Fibroblast of villous mesenchyme (primary cell): ENCODE results near the gene GPR62. TPM values are rescaled to one million over a fixed set of nuclear protein-coding genes. Genes with fewer than 3 reads are reported as not detected.

Experiments
- DNase-seq: peaks from one replicate; pipeline ENCODE4 v3.0.0-alpha.2; 2010; ENCODE audit warnings: low read depth
- H3K4me3 ChIP-seq: 2 replicates; pipeline ENCODE4 v1.5.1; 2011; ENCODE audit warnings: low read depth, mild to moderate bottlenecking, low read length
- CTCF ChIP-seq: IDR thresholded peaks from 2 replicates; pipeline ENCODE4 v1.5.1; 2012; ENCODE audit warnings: low read depth, mild to moderate bottlenecking, low read length; ENCODE audit not compliant: insufficient read depth
- total RNA-seq: library from RNA; depleted of rRNA; stranded (reverse); fragments of >200 nt; gene quantifications from 2 replicates; pipeline ENCODE4 v1.2.3, GENCODE V29; 2012

The GPR62 gene
- total RNA-seq, 1 donor: under 0.01 TPM

GRCh38 chr3:51934991-51935885 lies 19.9 kb upstream of the GPR62 start:
- H3K4me3 ChIP-seq: no peak overlapping the region
- no peak for TF ChIP-seq CTCF
- DNase-seq: no peak

GRCh38 chr3:51935886-51936755 lies 19.1 kb upstream of the GPR62 start:
- H3K4me3 ChIP-seq: no peak overlapping the region
- DNase-seq: no peak
- TF ChIP-seq CTCF: no peak

- no peak overlapping the region for H3K4me3 ChIP-seq
- TF ChIP-seq CTCF: no peak
- DNase-seq: no peak
These were observed 18.2 kb upstream of the GPR62 start for GRCh38 chr3:51937014-51937413.

DNA sequence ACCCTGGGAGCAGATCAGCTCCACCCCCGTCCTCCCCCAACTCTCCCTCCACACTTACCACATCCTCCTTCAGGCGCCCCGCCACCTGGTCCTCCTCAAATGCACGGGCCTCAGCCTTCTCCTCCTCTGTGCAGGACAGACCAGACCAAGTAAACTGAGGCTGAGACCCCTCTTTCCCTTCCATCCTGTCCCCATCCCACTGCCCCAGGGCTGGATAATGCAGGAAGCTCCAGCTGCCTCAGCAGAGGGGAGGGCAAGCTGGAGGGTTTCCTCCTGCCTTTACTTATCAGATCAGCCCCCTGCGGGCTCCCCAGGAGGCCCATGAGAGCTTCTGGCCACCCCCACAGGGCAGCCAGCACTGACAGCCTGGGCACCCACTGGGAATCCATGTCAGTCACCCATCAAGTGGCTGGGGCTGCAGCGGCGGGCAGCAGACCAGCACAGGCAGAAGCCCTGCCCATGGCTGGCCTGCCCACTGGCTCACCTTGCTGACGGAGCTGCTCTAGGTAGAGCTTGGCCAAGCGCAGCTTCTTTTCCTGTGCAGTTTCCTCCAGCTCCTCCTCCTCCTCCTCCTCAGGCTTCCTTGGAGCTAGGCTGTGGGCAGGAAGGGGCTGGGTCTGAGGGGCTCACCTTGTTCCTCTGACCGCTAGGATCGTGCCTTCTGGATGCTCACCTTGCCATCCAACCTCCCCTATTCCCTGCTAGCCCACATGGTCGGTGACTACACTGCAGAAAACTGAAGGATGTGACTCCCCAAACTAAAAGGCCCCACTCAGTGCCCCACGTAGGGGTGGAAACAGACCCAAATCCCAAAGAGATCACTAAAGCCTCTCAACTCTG lies 17.4 kb upstream of the GPR62 start:
- H3K4me3 ChIP-seq: no peak overlapping the region
- DNase-seq: no peak
- TF ChIP-seq CTCF: no peak

GRCh38 chr3:51938780-51939425 lies 16.3 kb upstream of the GPR62 start:
- H3K4me3 ChIP-seq: no peak overlapping the region
- TF ChIP-seq CTCF: no peak
- DNase-seq: no peak
